ENCODE data around the gene ANKRD49.

The ANKRD49 gene

GRCh38 chr11:94493281-94494125 lies at the start of gene ANKRD49, which contains the start of gene MRE11:
ANKRD49 (plus strand) TSS chr11:94493984; CDS start chr11:94496694, 2,710 bp downstream.
MRE11 (minus strand) TSS chr11:94493844; CDS start chr11:94492801, 1,043 bp downstream.
- TF ChIP-seq SUZ12 (IDR thresholded peaks at IDR 0.05) (no peak), ELF4 (IDR thresholded peaks at IDR 0.05) (peak; percentile 94), LEF1 (IDR thresholded peaks at IDR 0.05; ENCODE audit: borderline replicate concordance) (no peak), ZNF384 (IDR thresholded peaks at IDR 0.05) (no peak), BHLHE40 (IDR thresholded peaks at IDR 0.05; ENCODE audit: borderline replicate concordance) (no peak), CTBP1 (IDR thresholded peaks at IDR 0.05; ENCODE audit: borderline replicate concordance) (peak; percentile 42; the same call in 1 of the 2 replicates), FOXM1 (IDR thresholded peaks at IDR 0.05; ENCODE audit: borderline replicate concordance) (no peak), FOXA1 (IDR thresholded peaks at IDR 0.05) (no peak), SP1 (IDR thresholded peaks at IDR 0.05) (no peak), TARDBP (IDR thresholded peaks at IDR 0.05) (no peak), NFRKB (IDR thresholded peaks at IDR 0.05) (no peak), ARNT (IDR thresholded peaks at IDR 0.05) (0 out of 2 replicates have a peak, but pooled peaks have one; percentile 24), L3MBTL2 (conservative IDR thresholded peaks at IDR 0.05) (peak; percentile 95), PKNOX1 (IDR thresholded peaks at IDR 0.05) (no peak; the same call in 1 of the 2 replicates), FOXK2 (IDR thresholded peaks at IDR 0.05) (peak; percentile 59; the same call in 1 of the 2 replicates)
- POLR2A ChIA-PET = interaction anchor here (0.6 to 1.0 kb wide), 3 partner anchors 14 to 478 kb away, joined by 3 read pairs; partner anchors contain the start of gene C11orf97
- peak; percentile 93 for DNase-seq (ENCODE audit: extremely low spot score)
- CTCF ChIA-PET = no interaction called here

- ChIA-PET POLR2A (no interaction called here), CTCF (no interaction called here)
These were observed 48.1 kb upstream of the ANKRD49 start for GRCh38 chr11:94445641-94446040.

GRCh38 chr11:94447149-94447548 lies 46.6 kb upstream of the ANKRD49 start:
- CTCF ChIA-PET = no interaction called here
- POLR2A ChIA-PET = interaction anchor here (1.0 kb wide), 1 partner anchor 31 kb away, joined by 3 read pairs; no protein-coding TSS in a partner anchor
- TF ChIP-seq BHLHE40 (IDR thresholded peaks at IDR 0.05; ENCODE audit: borderline replicate concordance) (no peak), L3MBTL2 (conservative IDR thresholded peaks at IDR 0.05) (no peak), CTBP1 (IDR thresholded peaks at IDR 0.05; ENCODE audit: borderline replicate concordance) (no peak), TARDBP (IDR thresholded peaks at IDR 0.05) (no peak), ARNT (IDR thresholded peaks at IDR 0.05) (no peak), FOXK2 (IDR thresholded peaks at IDR 0.05) (no peak), FOXM1 (IDR thresholded peaks at IDR 0.05; ENCODE audit: borderline replicate concordance) (no peak), FOXA1 (IDR thresholded peaks at IDR 0.05) (no peak), HDGF (IDR thresholded peaks at IDR 0.05; ENCODE audit: borderline replicate concordance) (no peak), SP1 (IDR thresholded peaks at IDR 0.05) (no peak), ZNF384 (IDR thresholded peaks at IDR 0.05) (no peak), NFRKB (IDR thresholded peaks at IDR 0.05) (no peak), LEF1 (IDR thresholded peaks at IDR 0.05; ENCODE audit: borderline replicate concordance) (no peak), ELF4 (IDR thresholded peaks at IDR 0.05) (no peak), PKNOX1 (IDR thresholded peaks at IDR 0.05) (no peak), SUZ12 (IDR thresholded peaks at IDR 0.05) (no peak)
- DNase-seq (ENCODE audit: extremely low spot score) = no peak

More at GRCh38 chr11:94445641-94446040, 48.1 kb upstream of the ANKRD49 start:
- DNase-seq (ENCODE audit: extremely low spot score) = no peak
- TF ChIP-seq CTBP1 (IDR thresholded peaks at IDR 0.05; ENCODE audit: borderline replicate concordance) (no peak), ELF4 (IDR thresholded peaks at IDR 0.05) (no peak), ARNT (IDR thresholded peaks at IDR 0.05) (no peak), PKNOX1 (IDR thresholded peaks at IDR 0.05) (no peak), L3MBTL2 (conservative IDR thresholded peaks at IDR 0.05) (no peak)

GRCh38 chr11:94449029-94449428 lies 44.8 kb upstream of the ANKRD49 start:
- POLR2A ChIA-PET = no interaction called here
- DNase-seq (ENCODE audit: extremely low spot score) = no peak
- TF ChIP-seq NFRKB (IDR thresholded peaks at IDR 0.05) (no peak), CTBP1 (IDR thresholded peaks at IDR 0.05; ENCODE audit: borderline replicate concordance) (no peak), ARNT (IDR thresholded peaks at IDR 0.05) (no peak), TARDBP (IDR thresholded peaks at IDR 0.05) (no peak), LEF1 (IDR thresholded peaks at IDR 0.05; ENCODE audit: borderline replicate concordance) (no peak), PKNOX1 (IDR thresholded peaks at IDR 0.05) (no peak), BHLHE40 (IDR thresholded peaks at IDR 0.05; ENCODE audit: borderline replicate concordance) (no peak), SUZ12 (IDR thresholded peaks at IDR 0.05) (no peak), FOXA1 (IDR thresholded peaks at IDR 0.05) (no peak), ELF4 (IDR thresholded peaks at IDR 0.05) (no peak), SP1 (IDR thresholded peaks at IDR 0.05) (no peak), ZNF384 (IDR thresholded peaks at IDR 0.05) (no peak), L3MBTL2 (conservative IDR thresholded peaks at IDR 0.05) (no peak)
- CTCF ChIA-PET = interaction anchor here (0.6 kb wide), 1 partner anchor 43 kb away, joined by 3 read pairs; no protein-coding TSS in a partner anchor

DNA sequence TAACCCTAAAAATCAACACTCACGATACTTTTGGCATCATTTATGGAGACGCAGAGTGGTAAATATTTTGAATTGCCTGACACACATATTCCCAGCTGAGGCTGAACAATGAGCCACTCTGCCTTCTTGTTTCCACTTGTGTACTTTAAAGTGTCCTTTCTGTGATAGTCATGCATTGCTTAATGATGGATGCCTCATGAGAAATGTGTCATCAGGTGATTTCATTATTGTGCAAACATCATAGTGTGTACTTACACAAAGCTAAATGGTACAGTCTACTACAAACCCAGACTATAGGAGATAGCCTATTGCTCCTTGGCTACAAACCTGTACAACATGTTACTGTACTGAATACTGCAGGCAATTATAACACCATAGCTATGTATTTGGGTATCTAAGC lies 44.3 kb upstream of the ANKRD49 start:
- DNase-seq (ENCODE audit: extremely low spot score) = no peak
- ChIA-PET CTCF (interaction anchor here (0.6 kb wide), 1 partner anchor 43 kb away, joined by 3 read pairs; no protein-coding TSS in a partner anchor), POLR2A (no interaction called here)
- TF ChIP-seq SUZ12 (IDR thresholded peaks at IDR 0.05) (no peak), FOXM1 (IDR thresholded peaks at IDR 0.05; ENCODE audit: borderline replicate concordance) (no peak), HDGF (IDR thresholded peaks at IDR 0.05; ENCODE audit: borderline replicate concordance) (no peak), ELF4 (IDR thresholded peaks at IDR 0.05) (no peak), L3MBTL2 (conservative IDR thresholded peaks at IDR 0.05) (no peak), LEF1 (IDR thresholded peaks at IDR 0.05; ENCODE audit: borderline replicate concordance) (no peak), BHLHE40 (IDR thresholded peaks at IDR 0.05; ENCODE audit: borderline replicate concordance) (no peak), NFRKB (IDR thresholded peaks at IDR 0.05) (no peak), PKNOX1 (IDR thresholded peaks at IDR 0.05) (no peak), TARDBP (IDR thresholded peaks at IDR 0.05) (no peak), SP1 (IDR thresholded peaks at IDR 0.05) (no peak), FOXA1 (IDR thresholded peaks at IDR 0.05) (no peak), ARNT (IDR thresholded peaks at IDR 0.05) (no peak)
